K562 (cell line): ENCODE data around the gene SCAMP2. TPM values are rescaled to one million over a fixed set of nuclear protein-coding genes. Genes with fewer than 3 reads are reported as not detected.

Experiments
- CAMTA2 ChIP-seq: fragments of 250-450 bp; sonication (Bioruptor Pico); conservative IDR thresholded peaks from 2 replicates; pipeline ENCODE4 v1.5.1; 2022
- COPS2 ChIP-seq: fragments of 450-650 bp; conservative IDR thresholded peaks from 2 replicates; pipeline ENCODE4 v1.6.1; 2016; ENCODE audit warnings: mild to moderate bottlenecking, moderate library complexity
- CTCFL ChIP-seq: IDR thresholded peaks from 2 replicates; pipeline ENCODE4 v1.6.1; 2011; ENCODE audit warnings: borderline replicate concordance, low read depth, mild to moderate bottlenecking, moderate library complexity, low read length; ENCODE audit not compliant: insufficient read depth, poor library complexity, severe bottlenecking
- GTF3C2 ChIP-seq: IDR thresholded peaks from 3 replicates; pipeline ENCODE4 v1.6.1; 2011; ENCODE audit warnings: borderline replicate concordance, mild to moderate bottlenecking, moderate library complexity; ENCODE audit not compliant: insufficient read length; ENCODE audit errors: extremely low read depth
- KDM2B ChIP-seq: fragments of 250-450 bp; sonication (Bioruptor Pico); IDR thresholded peaks from 2 replicates; pipeline ENCODE4 v1.8.0; 2021; ENCODE audit warnings: mild to moderate bottlenecking, moderate library complexity
- RBM15 ChIP-seq: fragments of 200-400 bp; formaldehyde crosslinking; IDR thresholded peaks from 2 replicates; pipeline ENCODE4 v1.6.1; 2018; ENCODE audit warnings: mild to moderate bottlenecking, low read length, moderate library complexity; ENCODE audit not compliant: insufficient read depth
- RBM17 ChIP-seq: fragments of 200-400 bp; formaldehyde crosslinking; IDR thresholded peaks from 2 replicates; pipeline ENCODE4 v1.6.1; 2017; ENCODE audit warnings: low read depth, mild to moderate bottlenecking, low read length, borderline replicate concordance
- REST ChIP-seq, 2 experiments: fragments of 450-650 bp; formaldehyde crosslinking in 1 of 2; IDR thresholded peaks; 2 replicates each; pipeline versions ENCODE4 v1.4.0 to v1.6.1; 2014 to 2020; ENCODE audit warnings: mild to moderate bottlenecking in 2 of 2, borderline replicate concordance in 1 of 2, low read depth in 1 of 2
- SMC3 ChIP-seq: conservative IDR thresholded peaks from 2 replicates; pipeline ENCODE4 v1.6.1; 2011; ENCODE audit warnings: low read depth, low read length, improper control_type of control experiment; ENCODE audit not compliant: insufficient read depth
- VEZF1 ChIP-seq: fragments of 200-800 bp; sonication (Bioruptor generic); IDR thresholded peaks from 2 replicates; pipeline ENCODE4 v1.6.1; 2017; ENCODE audit warnings: missing genetic modification characterization, missing compliant biosample characterization
- ZNF57 ChIP-seq: fragments of 450-650 bp; formaldehyde crosslinking; IDR thresholded peaks from 2 replicates; pipeline ENCODE4 v1.4.0; 2020; ENCODE audit warnings: mild to moderate bottlenecking, moderate library complexity
- polyA plus RNA-seq, 8 experiments: library from polyadenylated mRNA; depleted of rRNA in 4 of 8; stranded (reverse) in 5 of 8; unstranded in 3 of 8; fragments of >200 nt; fragmentation: Nextera tagmentation in 2 of 8; fragmentation: Illumina TruSeq in 1 of 8; extraction: Ambion mirVana in 2 of 8; extraction: Trizol in 1 of 8; gene quantifications; 2 replicates each; pipeline versions ENCODE4 v1.2.1 to v1.2.3, GENCODE V29; 2011 to 2014; ENCODE audit warnings: inconsistent platforms in 1 of 8, missing spikeins in 1 of 8
- total RNA-seq, 7 experiments: library from RNA; depleted of rRNA in 6 of 7; stranded (reverse); fragments of >200 nt in 6 of 7; fragmentation: Illumina TruSeq in 2 of 7; extraction: Trizol in 2 of 7; gene quantifications; 2 replicates each; pipeline versions ENCODE4 v1.2.1 to v1.2.3, GENCODE V29; 2011 to 2021; ENCODE audit warnings: low replicate concordance in 1 of 7

The SCAMP2 gene
- total and polyA plus RNA-seq, 9 of the 15 experiments (the other 6 are each of a cell fraction or from before 2014, with no cell fraction given): 5.9 to 61.1 (median 20.1) TPM

GRCh38 chr15:74901612-74902063, 28.5 kb upstream of the SCAMP2 start (continued):
- TF ChIP-seq REST (IDR thresholded peaks at IDR 0.05; ENCODE audit: borderline replicate concordance): peak; percentile 51; the same call in 1 of the 2 replicates
- no peak for TF ChIP-seq REST (CRISPR knock-in tag; IDR thresholded peaks at IDR 0.05; ENCODE audit: low read depth)
- no peak for TF ChIP-seq KDM2B (CRISPR knock-in tag)
- TF ChIP-seq CTCFL: peak; percentile 17
- no peak for TF ChIP-seq ZNF57 (CRISPR knock-in tag)
- no peak for TF ChIP-seq RBM15
- TF ChIP-seq RBM17: no peak
- 0 out of 2 replicates have a peak, but pooled peaks have one; percentile 22 for TF ChIP-seq VEZF1
- no peak for TF ChIP-seq COPS2
- TF ChIP-seq SMC3: peak; percentile 48
- no peak for TF ChIP-seq CAMTA2 (CRISPR knock-in tag)
- no peak for TF ChIP-seq GTF3C2
